Measurements from ENCODE around the gene MC1R.
A peak's percentile ranks its signal among the peaks of the same experiment; 100 is the strongest.

Gene MC1R

GRCh38 chr16:89897204-89897603, 21.5 kb upstream of the MC1R start:
- DNase-seq, result no peak

- no peak for DNase-seq
These were observed 20.3 kb upstream of the MC1R start for GRCh38 chr16:89898201-89898967.

- DNase-seq, result no peak
These were observed 18.7 kb upstream of the MC1R start for GRCh38 chr16:89899879-89900481.

- no peak for DNase-seq
These were observed 17.8 kb upstream of the MC1R start for GRCh38 chr16:89900885-89901284.

GRCh38 chr16:89902980-89903379, 15.7 kb upstream of the MC1R start:
- no peak for DNase-seq

- no peak for DNase-seq
These were observed 14.7 kb upstream of the MC1R start for GRCh38 chr16:89903908-89904515.

GRCh38 chr16:89904606-89905510, 13.8 kb upstream of the MC1R start:
- no peak for DNase-seq

- DNase-seq, result no peak
These were observed 13.0 kb upstream of the MC1R start for GRCh38 chr16:89905511-89906139.

- DNase-seq, result no peak
These were observed 12.3 kb upstream of the MC1R start for GRCh38 chr16:89906140-89907025.

GRCh38 chr16:89907055-89907814, 11.4 kb upstream of the MC1R start:
- no peak for DNase-seq

- DNase-seq, result no peak
These were observed 10.4 kb upstream of the MC1R start for GRCh38 chr16:89908236-89908635.

GRCh38 chr16:89909777-89910716, 8.6 kb upstream of the MC1R start:
- DNase-seq, result peak; percentile 63

- no peak for DNase-seq
These were observed 7.8 kb upstream of the MC1R start for GRCh38 chr16:89910717-89911354.

GRCh38 chr16:89911375-89911774, 7.3 kb upstream of the MC1R start:
- DNase-seq, result no peak

GRCh38 chr16:89912143-89912542, 6.5 kb upstream of the MC1R start:
- no peak for DNase-seq

- DNase-seq, result no peak
These were observed 6.0 kb upstream of the MC1R start for GRCh38 chr16:89912627-89913026.

- no peak for DNase-seq
These were observed 5.0 kb upstream of the MC1R start for GRCh38 chr16:89913408-89914387.

All from COR-L47 (cell line).